GM23248 (cell line): ENCODE results near the gene QSER1. TPM values are rescaled to one million over a fixed set of nuclear protein-coding genes. Genes with fewer than 3 reads are reported as not detected.
"Not testable (repeated sequence)": the region's sequence is repeated elsewhere in the genome, so short reads cannot be mapped to it uniquely, and the experiment has no call there.

Experiments
- DNase-seq: peaks from one replicate; pipeline ENCODE4 v3.0.0-alpha.2; 2015
- H2AFZ ChIP-seq: fragments of 200-600 bp; sonication (generic); 2 replicates; pipeline ENCODE4 v1.6.1; 2016; ENCODE audit warnings: antibody characterized with exemption
- H3F3A ChIP-seq: fragments of 200-600 bp; sonication (generic); 2 replicates; pipeline ENCODE4 v1.6.1; 2016; ENCODE audit warnings: mild to moderate bottlenecking, antibody characterized with exemption, mixed run types; ENCODE audit not compliant: insufficient read depth
- H3K27ac ChIP-seq: fragments of 200-600 bp; sonication (generic); 2 replicates; pipeline ENCODE4 v1.5.1; 2016; ENCODE audit warnings: mild to moderate bottlenecking
- H3K27me3 ChIP-seq: fragments of 200-600 bp; sonication (generic); replicated peaks from 2 replicates; pipeline ENCODE4 v1.6.1; 2016; ENCODE audit warnings: mild to moderate bottlenecking; ENCODE audit not compliant: insufficient read depth
- H3K36me3 ChIP-seq: fragments of 200-600 bp; sonication (generic); 2 replicates; pipeline ENCODE4 v1.6.1; 2016; ENCODE audit warnings: low read depth, mild to moderate bottlenecking
- H3K4me1 ChIP-seq: fragments of 200-600 bp; sonication (generic); 2 replicates; pipeline ENCODE4 v1.6.1; 2016; ENCODE audit warnings: mild to moderate bottlenecking; ENCODE audit not compliant: insufficient read depth
- H3K4me2 ChIP-seq: fragments of 200-600 bp; sonication (generic); one replicate; pipeline ENCODE4 v1.6.1; 2016; ENCODE audit warnings: mild to moderate bottlenecking; ENCODE audit not compliant: unreplicated experiment
- H3K4me3 ChIP-seq: fragments of 200-600 bp; sonication (generic); 2 replicates; pipeline ENCODE4 v1.5.1; 2016; ENCODE audit warnings: mild to moderate bottlenecking
- H3K79me2 ChIP-seq: fragments of 200-600 bp; sonication (generic); 2 replicates; pipeline ENCODE4 v1.6.1; 2016; ENCODE audit warnings: mild to moderate bottlenecking; ENCODE audit not compliant: insufficient read depth
- H3K9ac ChIP-seq: fragments of 200-600 bp; sonication (generic); 2 replicates; pipeline ENCODE4 v1.6.1; 2016; ENCODE audit warnings: mild to moderate bottlenecking
- H3K9me2 ChIP-seq: fragments of 200-600 bp; sonication (generic); 2 replicates; pipeline ENCODE4 v1.6.1; 2016; ENCODE audit warnings: mixed run types, mild to moderate bottlenecking, moderate library complexity; ENCODE audit not compliant: insufficient read depth
- H3K9me3 ChIP-seq: fragments of 200-600 bp; sonication (generic); one replicate; pipeline ENCODE4 v1.6.1; 2017; ENCODE audit warnings: low read depth
- H4K20me1 ChIP-seq: fragments of 200-600 bp; sonication (generic); 2 replicates; pipeline ENCODE4 v1.6.0; 2016; ENCODE audit not compliant: insufficient read depth
- EZH2 ChIP-seq: fragments of 200-600 bp; sonication (generic); IDR thresholded peaks from 2 replicates; pipeline ENCODE4 v1.6.1; 2018; ENCODE audit warnings: antibody characterized with exemption, mild to moderate bottlenecking; ENCODE audit not compliant: insufficient read depth, poor library complexity, severe bottlenecking
- EZH2phosphoT487 ChIP-seq: fragments of 200-600 bp; sonication (generic); IDR thresholded peaks from 2 replicates; pipeline ENCODE4 v1.6.1; 2018; ENCODE audit warnings: antibody characterized with exemption, moderate library complexity, mild to moderate bottlenecking, low read depth; ENCODE audit not compliant: insufficient read depth
- WGBS, 2 experiments: methylation state at CpG; one replicate each; pipeline ENCODE4 v1.1.6; 2015 to 2017; ENCODE audit warnings: low lambda C conversion rate in 2 of 2, low coverage in 1 of 2; ENCODE audit errors: missing lambda C conversion rate in 2 of 2; 5-methylcytosine and 5-hydroxymethylcytosine counted together
- in situ Hi-C: fragments of 300-500 bp; cut with MboI; formaldehyde crosslinking; loops from 2 replicates; pipeline ENCODE4 v1.15.0; 2020
- polyA plus RNA-seq: library from polyadenylated mRNA; unstranded; fragments of >200 nt; fragmentation: Nextera tagmentation; extraction: Ambion mirVana; gene quantifications from 2 replicates; pipeline ENCODE4 v1.2.1, GENCODE V29; 2016
- total RNA-seq: library from RNA; depleted of rRNA; stranded (reverse); fragments of >200 nt; shearing (Covaris generic); gene quantifications from 2 replicates; pipeline ENCODE4 v1.2.3, GENCODE V29; 2014

The QSER1 gene
- total and polyA plus RNA-seq, 2 experiments from 2014 or later, result 4.9 to 16.5 TPM

DNA sequence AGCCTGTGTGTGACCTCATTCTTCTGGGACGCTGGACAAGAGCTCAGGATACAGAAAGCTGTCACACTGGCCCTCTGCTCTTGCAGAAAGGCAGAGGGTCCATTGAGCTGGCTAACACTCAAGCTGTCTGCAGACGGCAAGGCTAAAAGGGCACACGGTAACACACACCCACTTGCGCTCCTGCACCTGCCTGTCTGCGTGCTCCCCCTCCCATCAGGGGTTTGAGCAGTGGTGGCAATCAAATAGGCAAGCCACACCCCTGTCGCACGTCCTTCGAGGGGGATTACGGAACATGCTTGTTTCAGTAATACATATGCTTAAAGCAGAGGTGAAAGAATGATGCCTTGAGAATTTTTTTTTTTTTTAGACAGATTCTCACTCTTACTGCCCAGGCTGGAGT, 7.1 kb upstream of the QSER1 start:
- H3K9me2 ChIP-seq, result no peaks in the 10 kb centered on the region
- H3K36me3 ChIP-seq, result no peaks in the 10 kb centered on the region
- 0 out of 2 replicates have a peak, but pooled peaks cover 4% of the 10 kb centered on the region for H3K27me3 ChIP-seq
- H3K9me3 ChIP-seq, result no peaks in the 10 kb centered on the region
- in situ Hi-C loops, result no loop called here
- H3F3A ChIP-seq, result 0 out of 2 replicates have a peak, but pooled peaks cover 5% of the 10 kb centered on the region
- H3K9ac ChIP-seq, result no peak overlapping the region
- H4K20me1 ChIP-seq, result no peaks in the 10 kb centered on the region
- no peak overlapping the region for H3K4me2 ChIP-seq
- no peak overlapping the region for H2AFZ ChIP-seq
- H3K79me2 ChIP-seq, result no peaks in the 10 kb centered on the region
- no peak overlapping the region for H3K27ac ChIP-seq
- TF ChIP-seq EZH2phosphoT487, result no peak
- TF ChIP-seq EZH2, result no peak
- H3K4me1 ChIP-seq, result 0 out of 2 replicates have a peak, but pooled peaks cover 7% of the 10 kb centered on the region
- no peak for DNase-seq
- 83 to 90% methylated on average over 9 of the region's 9 CpGs for WGBS, 2 experiments
- H3K4me3 ChIP-seq, result no peak overlapping the region

DNA sequence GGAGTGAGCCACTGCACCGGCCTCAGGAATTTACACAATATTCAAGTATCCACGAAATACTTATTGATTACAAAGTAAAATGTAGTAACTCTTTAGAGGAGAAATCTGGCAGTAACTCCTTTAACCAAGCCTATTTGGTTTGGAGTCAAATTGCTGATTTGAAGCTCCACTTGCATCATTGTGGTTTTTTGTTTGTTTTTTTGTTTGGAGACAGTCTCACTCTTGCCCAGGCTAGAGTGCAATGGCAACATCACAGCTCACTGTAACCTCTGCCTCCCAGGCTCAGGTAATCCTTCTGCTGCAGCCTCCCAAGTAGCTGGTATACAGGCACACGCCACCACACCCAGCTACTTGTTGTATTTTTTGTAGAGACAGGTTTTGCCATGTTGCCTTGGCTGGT, 6.4 kb upstream of the QSER1 start:
- Histone ChIP-seq H3K4me2 (no peak overlapping the region), H3K27ac (no peak overlapping the region), H4K20me1 (no peaks in the 10 kb centered on the region), H2AFZ (no peak overlapping the region), H3F3A (0 out of 2 replicates have a peak, but pooled peaks cover 5% of the 10 kb centered on the region), H3K27me3 (0 out of 2 replicates have a peak, but pooled peaks cover 4% of the 10 kb centered on the region), H3K9ac (no peak overlapping the region), H3K36me3 (no peaks in the 10 kb centered on the region), H3K9me3 (no peaks in the 10 kb centered on the region), H3K4me1 (0 out of 2 replicates have a peak, but pooled peaks cover 7% of the 10 kb centered on the region), H3K4me3 (no peak overlapping the region), H3K9me2 (no peaks in the 10 kb centered on the region), H3K79me2 (no peaks in the 10 kb centered on the region)
- WGBS, 2 experiments, result 70 to 83% methylated on average over 3 of the region's 3 CpGs
- in situ Hi-C loops, result no loop called here
- no peak for TF ChIP-seq EZH2phosphoT487
- TF ChIP-seq EZH2, result no peak
- no peak for DNase-seq

DNA sequence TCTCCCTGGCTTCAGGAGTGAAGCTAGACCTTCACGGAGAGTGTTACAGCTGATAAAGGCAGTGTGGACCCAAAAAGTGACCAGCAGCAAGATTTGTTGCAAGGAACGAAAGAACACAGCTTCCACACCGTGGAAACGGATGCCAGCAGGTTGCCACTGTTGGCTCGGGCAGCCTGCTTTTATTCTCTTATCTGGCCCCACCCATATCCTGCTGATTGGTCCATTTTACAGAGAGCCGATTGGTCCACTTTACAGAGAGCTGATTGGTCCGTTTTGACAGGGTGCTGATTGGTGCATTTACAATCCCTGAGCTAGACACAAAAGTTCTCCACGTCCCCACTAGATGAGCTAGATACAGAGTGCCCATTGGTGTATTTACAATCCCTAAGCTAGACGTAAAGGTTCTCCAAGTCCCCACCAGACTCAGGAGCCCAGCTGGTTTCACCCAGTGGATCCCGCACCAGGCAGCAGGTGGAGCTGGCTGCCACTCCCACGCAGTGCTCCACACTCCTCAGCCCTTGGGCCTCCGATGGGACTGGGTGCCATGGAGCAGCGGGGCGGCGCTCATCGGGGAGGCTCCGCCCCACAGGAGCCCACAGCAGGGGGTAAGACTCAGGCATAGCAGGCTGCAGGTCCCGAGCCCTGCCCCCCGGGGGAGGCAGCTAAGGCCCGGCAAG, 4.8 kb upstream of the QSER1 start:
- H3K36me3 ChIP-seq, in situ Hi-C loops, H2AFZ ChIP-seq, H3K4me2 ChIP-seq, H3K27ac ChIP-seq, H3K9ac ChIP-seq, H3K27me3 ChIP-seq, H3K9me3 ChIP-seq, H3F3A ChIP-seq, H3K79me2 ChIP-seq, H3K4me3 ChIP-seq, H4K20me1 ChIP-seq, DNase-seq, H3K9me2 ChIP-seq: not testable (repeated sequence)
- WGBS, 2 experiments, result 89 to 90% methylated on average over 19 to 20 of the region's 20 CpGs
- H3K4me1 ChIP-seq, result peaks cover 11% of the 10 kb centered on the region; the same call in 1 of the 2 replicates

DNA sequence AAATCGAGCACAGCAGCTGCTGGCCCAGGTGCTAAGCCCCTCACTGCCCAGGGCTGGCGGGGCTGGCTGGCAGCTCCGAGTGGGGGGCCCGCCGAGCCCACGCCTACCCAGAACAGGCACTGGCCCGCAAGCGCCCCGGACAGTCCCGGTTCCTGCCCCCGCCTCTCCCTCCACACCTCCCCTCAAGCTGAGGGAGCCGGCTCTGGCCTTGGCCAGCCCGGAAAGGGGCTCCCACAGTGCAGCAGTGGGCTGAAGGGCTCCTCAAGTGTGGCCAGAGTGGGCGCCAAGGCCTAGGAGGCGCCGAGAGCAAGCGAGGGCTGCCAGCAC, 4.3 kb upstream of the QSER1 start:
- H3K27ac ChIP-seq, H3K9ac ChIP-seq, in situ Hi-C loops, H3K79me2 ChIP-seq, H3K27me3 ChIP-seq, H3K9me2 ChIP-seq, H2AFZ ChIP-seq, H3K36me3 ChIP-seq, H3F3A ChIP-seq, H4K20me1 ChIP-seq, DNase-seq, H3K9me3 ChIP-seq, H3K4me3 ChIP-seq, H3K4me2 ChIP-seq: not testable (repeated sequence)
- 94 to 97% methylated on average over 9 to 17 of the region's 17 CpGs for WGBS, 2 experiments
- H3K4me1 ChIP-seq, result peaks cover 11% of the 10 kb centered on the region; the same call in 1 of the 2 replicates

DNA sequence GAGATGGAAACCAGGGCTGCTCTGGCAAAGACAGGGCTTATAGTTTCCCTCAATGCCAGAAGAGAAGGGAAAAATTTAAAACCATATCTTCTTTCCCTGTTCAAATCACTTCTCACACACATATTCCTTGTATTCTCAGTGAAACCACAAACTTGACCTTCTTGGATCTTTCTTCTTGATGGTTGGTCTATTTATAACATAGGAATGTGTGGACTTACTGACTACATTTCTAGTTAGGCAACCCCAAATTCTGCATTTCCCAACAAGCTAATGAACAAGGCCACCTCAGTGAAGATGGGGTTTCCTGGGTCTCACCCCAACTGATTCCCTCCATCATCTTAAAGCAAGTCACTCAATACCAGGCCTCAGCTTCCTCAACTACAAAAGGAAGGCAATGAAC, 3.8 kb upstream of the QSER1 start:
- H3K9ac ChIP-seq, result no peak overlapping the region
- in situ Hi-C loops, result no loop called here
- no peak overlapping the region for H3K4me3 ChIP-seq
- H2AFZ ChIP-seq, result no peak overlapping the region
- H3K27ac ChIP-seq, result no peak overlapping the region
- H3K4me2 ChIP-seq, result no peak overlapping the region
- no peaks in the 10 kb centered on the region for H3K27me3 ChIP-seq
- 0 out of 2 replicates have a peak, but pooled peaks cover 5% of the 10 kb centered on the region for H3F3A ChIP-seq
- no peaks in the 10 kb centered on the region for H3K36me3 ChIP-seq
- no peaks in the 10 kb centered on the region for H4K20me1 ChIP-seq
- peak; percentile 65 for DNase-seq
- H3K4me1 ChIP-seq, result peaks cover 11% of the 10 kb centered on the region; the same call in 1 of the 2 replicates
- H3K79me2 ChIP-seq, result peaks cover 4% of the 10 kb centered on the region; the same call in 1 of the 2 replicates
- H3K9me3 ChIP-seq, result no peaks in the 10 kb centered on the region
- TF ChIP-seq EZH2phosphoT487 (no peak), EZH2 (no peak)
- no peaks in the 10 kb centered on the region for H3K9me2 ChIP-seq
